ENCODE measurements around the gene RCE1.
A peak's percentile ranks its signal among the peaks of the same experiment; 100 is the strongest.

Gene RCE1

DNA sequence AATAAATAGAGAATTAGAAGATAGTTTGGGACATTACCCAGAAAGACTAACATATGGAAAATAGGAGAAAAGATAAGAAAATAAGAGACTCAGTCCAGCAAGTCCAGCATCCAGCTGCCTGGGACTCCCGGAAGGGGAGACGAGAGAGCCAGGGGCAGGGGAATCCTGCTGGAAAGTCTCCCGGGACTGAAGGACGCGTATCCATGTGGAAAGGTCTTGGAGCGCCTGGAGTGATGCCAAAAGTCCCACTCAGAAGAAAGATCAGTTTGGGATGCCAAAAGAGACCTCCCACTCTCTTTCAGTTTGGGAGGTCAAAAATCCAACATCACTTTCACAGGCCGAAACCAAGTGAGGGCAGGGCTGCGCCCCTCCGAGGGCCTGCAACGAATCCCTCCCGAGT is 44.3 kb downstream of the RCE1 start:
- Histone ChIP-seq H3K27me3 (ENCODE audit: insufficient read depth, low read depth) (no peaks in the 10 kb centered on the region), H2AFZ (ENCODE audit: low read depth) (no peak overlapping the region), H3K27ac (no peak overlapping the region), H4K20me1 (ENCODE audit: insufficient read depth) (no peaks in the 10 kb centered on the region), H3K4me1 (ENCODE audit: low read depth, poor library complexity, severe bottlenecking) (peaks cover 31% of the 10 kb centered on the region), H3K79me2 (ENCODE audit: insufficient read depth, low read depth) (no peaks in the 10 kb centered on the region), H3K9ac (no peak overlapping the region), H3K36me3 (ENCODE audit: insufficient read depth) (no peaks in the 10 kb centered on the region), H3K4me3 (IDR thresholded peaks at IDR 0.05; ENCODE audit: insufficient read depth, low read depth, low read length) (no peak overlapping the region), H3K4me2 (no peak overlapping the region)
- TF ChIP-seq, protein P1, sequence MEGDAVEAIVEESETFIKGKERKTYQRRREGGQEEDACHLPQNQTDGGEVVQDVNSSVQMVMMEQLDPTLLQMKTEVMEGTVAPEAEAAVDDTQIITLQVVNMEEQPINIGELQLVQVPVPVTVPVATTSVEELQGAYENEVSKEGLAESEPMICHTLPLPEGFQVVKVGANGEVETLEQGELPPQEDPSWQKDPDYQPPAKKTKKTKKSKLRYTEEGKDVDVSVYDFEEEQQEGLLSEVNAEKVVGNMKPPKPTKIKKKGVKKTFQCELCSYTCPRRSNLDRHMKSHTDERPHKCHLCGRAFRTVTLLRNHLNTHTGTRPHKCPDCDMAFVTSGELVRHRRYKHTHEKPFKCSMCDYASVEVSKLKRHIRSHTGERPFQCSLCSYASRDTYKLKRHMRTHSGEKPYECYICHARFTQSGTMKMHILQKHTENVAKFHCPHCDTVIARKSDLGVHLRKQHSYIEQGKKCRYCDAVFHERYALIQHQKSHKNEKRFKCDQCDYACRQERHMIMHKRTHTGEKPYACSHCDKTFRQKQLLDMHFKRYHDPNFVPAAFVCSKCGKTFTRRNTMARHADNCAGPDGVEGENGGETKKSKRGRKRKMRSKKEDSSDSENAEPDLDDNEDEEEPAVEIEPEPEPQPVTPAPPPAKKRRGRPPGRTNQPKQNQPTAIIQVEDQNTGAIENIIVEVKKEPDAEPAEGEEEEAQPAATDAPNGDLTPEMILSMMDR (conservative IDR thresholded peaks at IDR 0.05; ENCODE audit: low read depth, low read length): no peak

DNA sequence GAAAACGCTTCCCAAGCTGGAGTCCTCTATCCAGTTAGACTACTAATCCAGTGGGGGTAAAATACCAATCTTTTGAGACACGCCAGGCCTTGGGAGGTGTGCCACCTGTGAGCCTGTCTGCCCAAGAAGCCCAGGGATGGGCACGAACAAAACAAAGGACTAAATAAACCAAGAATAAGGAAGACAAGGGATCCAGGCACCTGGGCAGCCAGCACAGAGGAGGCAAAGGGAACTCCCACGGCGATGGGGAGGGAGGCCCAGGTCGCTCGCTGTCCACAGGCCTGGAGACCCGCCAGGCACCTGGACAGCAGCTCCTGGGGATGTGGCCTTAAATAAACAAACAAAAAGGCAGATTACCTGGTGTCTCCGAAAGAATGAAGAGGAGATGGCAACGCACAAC is 45.0 kb downstream of the RCE1 start:
- Histone ChIP-seq H3K36me3 (ENCODE audit: insufficient read depth) (no peaks in the 10 kb centered on the region), H3K4me1 (ENCODE audit: low read depth, poor library complexity, severe bottlenecking) (peaks cover 31% of the 10 kb centered on the region), H3K79me2 (ENCODE audit: insufficient read depth, low read depth) (no peaks in the 10 kb centered on the region), H3K27me3 (ENCODE audit: insufficient read depth, low read depth) (no peaks in the 10 kb centered on the region), H3K9ac (no peak overlapping the region), H4K20me1 (ENCODE audit: insufficient read depth) (no peaks in the 10 kb centered on the region), H3K4me3 (IDR thresholded peaks at IDR 0.05; ENCODE audit: insufficient read depth, low read depth, low read length) (no peak overlapping the region), H3K27ac (no peak overlapping the region), H3K4me2 (no peak overlapping the region), H2AFZ (ENCODE audit: low read depth) (no peak overlapping the region)
- TF ChIP-seq, protein P1 (conservative IDR thresholded peaks at IDR 0.05; ENCODE audit: low read depth, low read length): no peak

DNA sequence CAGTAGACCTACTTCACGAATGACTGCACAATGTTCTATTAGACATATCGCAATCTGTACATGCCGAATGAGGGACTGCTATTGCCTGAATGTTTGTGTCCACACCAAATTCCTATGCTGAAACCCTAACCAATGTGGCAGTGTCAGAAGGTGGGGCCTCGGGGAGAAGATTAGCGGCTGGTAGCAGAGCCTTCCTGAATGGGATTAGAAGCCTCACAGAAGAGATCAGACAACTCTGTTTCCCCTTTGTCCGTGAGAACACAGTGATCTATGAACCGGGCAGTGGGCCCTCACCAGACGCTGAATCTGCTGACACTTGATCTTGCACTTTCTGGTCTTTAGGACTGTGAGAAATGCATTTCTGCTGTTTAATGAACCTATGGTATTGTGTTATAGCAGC is 46.7 kb downstream of the RCE1 start:
- H3K4me2 ChIP-seq: peak overlapping the region; percentile 42
- H3K4me1 ChIP-seq (ENCODE audit: low read depth, poor library complexity, severe bottlenecking): peaks cover 31% of the 10 kb centered on the region
- H3K9ac ChIP-seq: no peak overlapping the region; the same call in 1 of the 2 replicates
- no peaks in the 10 kb centered on the region for H3K27me3 ChIP-seq (ENCODE audit: insufficient read depth, low read depth)
- no peaks in the 10 kb centered on the region for H4K20me1 ChIP-seq (ENCODE audit: insufficient read depth)
- no peaks in the 10 kb centered on the region for H3K79me2 ChIP-seq (ENCODE audit: insufficient read depth, low read depth)
- H2AFZ ChIP-seq (ENCODE audit: low read depth): peak overlapping the region; percentile 23; the same call in 1 of the 2 replicates
- peak overlapping the region; percentile 47; the same call in 1 of the 2 replicates for H3K27ac ChIP-seq
- TF ChIP-seq, protein P1 (conservative IDR thresholded peaks at IDR 0.05; ENCODE audit: low read depth, low read length): no peak
- no peaks in the 10 kb centered on the region for H3K36me3 ChIP-seq (ENCODE audit: insufficient read depth)
- H3K4me3 ChIP-seq (IDR thresholded peaks at IDR 0.05; ENCODE audit: insufficient read depth, low read depth, low read length): no peak overlapping the region

DNA sequence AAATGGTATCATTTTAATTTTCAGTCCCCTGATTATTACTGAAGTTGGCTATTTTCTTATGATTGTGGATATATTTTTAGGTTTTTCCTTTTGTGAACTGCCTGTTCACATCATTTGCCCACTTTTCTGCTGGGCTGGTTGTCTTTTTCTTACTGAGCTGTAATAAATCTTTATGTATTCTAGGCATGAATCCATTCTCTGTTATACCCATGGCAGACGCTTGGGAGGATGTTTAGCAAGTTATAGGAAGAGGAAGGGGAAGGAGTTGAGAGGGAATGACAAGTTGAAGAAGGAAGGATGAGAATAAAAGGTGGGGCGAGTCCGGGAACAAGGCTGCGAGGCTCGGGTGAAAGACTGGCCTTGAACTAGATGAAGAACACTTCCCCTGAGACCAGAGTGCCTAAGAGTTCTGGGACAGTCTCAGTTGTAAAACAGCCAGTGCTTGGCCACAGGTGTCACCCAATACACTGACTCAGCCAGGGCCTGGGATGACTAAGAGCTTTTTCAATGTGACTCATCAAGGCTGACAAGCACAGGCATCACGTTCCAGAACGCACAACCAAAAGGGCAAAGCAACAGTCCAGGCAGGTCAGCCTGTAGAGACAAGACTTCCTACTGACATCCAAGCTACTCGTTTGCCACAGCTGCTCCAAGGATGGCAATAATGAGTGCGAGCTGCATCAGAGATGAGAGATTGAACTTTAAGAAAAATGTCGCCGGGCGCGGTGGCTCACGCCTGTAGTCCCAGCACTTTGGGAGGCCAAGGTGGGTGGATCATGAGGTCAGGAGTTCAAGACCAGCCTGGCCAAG is 48.8 kb downstream of the RCE1 start:
- Histone ChIP-seq H3K4me1 (ENCODE audit: low read depth, poor library complexity, severe bottlenecking) (peaks cover 31% of the 10 kb centered on the region), H3K79me2 (ENCODE audit: insufficient read depth, low read depth) (no peaks in the 10 kb centered on the region), H3K36me3 (ENCODE audit: insufficient read depth) (no peaks in the 10 kb centered on the region), H3K27ac (peak overlapping the region; percentile 19; the same call in 1 of the 2 replicates), H3K4me2 (peak overlapping the region; percentile 13; the same call in 1 of the 2 replicates), H3K4me3 (IDR thresholded peaks at IDR 0.05; ENCODE audit: insufficient read depth, low read depth, low read length) (no peak overlapping the region), H3K9ac (no peak overlapping the region), H2AFZ (ENCODE audit: low read depth) (peak overlapping the region; percentile 41; the same call in 1 of the 2 replicates), H4K20me1 (ENCODE audit: insufficient read depth) (no peaks in the 10 kb centered on the region), H3K27me3 (ENCODE audit: insufficient read depth, low read depth) (no peaks in the 10 kb centered on the region)
- TF ChIP-seq, protein P1 (conservative IDR thresholded peaks at IDR 0.05; ENCODE audit: low read depth, low read length): no peak

Data from KMS-11 (cell line).